ENCODE data around the gene MED12L.
"Not testable (repeated sequence)": the region's sequence is repeated elsewhere in the genome, so short reads cannot be mapped to it uniquely, and the experiment has no call there.

Gene MED12L

GRCh38 chr3:151387842-151388241, 302.4 kb downstream of the MED12L start:
- H3K4me3 ChIP-seq (ENCODE audit: low read depth, low read length) = no peak overlapping the region
- TF ChIP-seq CTCF (IDR thresholded peaks at IDR 0.05; ENCODE audit: low read depth, low read length) = no peak
- no peaks in the 10 kb centered on the region; the same call in 1 of the 2 replicates for H3K36me3 ChIP-seq
- no peaks in the 10 kb centered on the region for H3K27me3 ChIP-seq
- no peak for DNase-seq
- H3K4me1 ChIP-seq = peaks cover 12% of the 10 kb centered on the region
- no peaks in the 10 kb centered on the region for H3K9me3 ChIP-seq

- Histone ChIP-seq H3K27me3 (no peaks in the 10 kb centered on the region), H3K4me1 (no peaks in the 10 kb centered on the region), H3K4me3 (ENCODE audit: low read depth, low read length) (no peak overlapping the region), H3K36me3 (no peaks in the 10 kb centered on the region; the same call in 1 of the 2 replicates), H3K9me3 (no peaks in the 10 kb centered on the region)
- TF ChIP-seq CTCF (IDR thresholded peaks at IDR 0.05; ENCODE audit: low read depth, low read length) = no peak
- DNase-seq = no peak
Measured at GRCh38 chr3:151391720-151392119, 306.3 kb downstream of the MED12L start.

- DNase-seq; H3K4me3 ChIP-seq (ENCODE audit: low read depth, low read length); H3K36me3 ChIP-seq; H3K27me3 ChIP-seq; H3K9me3 ChIP-seq; H3K4me1 ChIP-seq: not testable (repeated sequence)
Measured at GRCh38 chr3:151392191-151392590, 306.7 kb downstream of the MED12L start.

- no peaks in the 10 kb centered on the region for H3K4me1 ChIP-seq
- H3K27me3 ChIP-seq = no peaks in the 10 kb centered on the region
- DNase-seq = no peak
- H3K36me3 ChIP-seq = no peaks in the 10 kb centered on the region; the same call in 1 of the 2 replicates
- TF ChIP-seq CTCF (IDR thresholded peaks at IDR 0.05; ENCODE audit: low read depth, low read length) = no peak
- no peaks in the 10 kb centered on the region for H3K9me3 ChIP-seq
- H3K4me3 ChIP-seq (ENCODE audit: low read depth, low read length) = no peak overlapping the region
Measured at GRCh38 chr3:151393146-151393830, 307.8 kb downstream of the MED12L start.

GRCh38 chr3:151393941-151394340, 308.5 kb downstream of the MED12L start:
- TF ChIP-seq CTCF (IDR thresholded peaks at IDR 0.05; ENCODE audit: low read depth, low read length) = no peak
- Histone ChIP-seq H3K9me3 (no peaks in the 10 kb centered on the region), H3K27me3 (no peaks in the 10 kb centered on the region), H3K4me1 (no peaks in the 10 kb centered on the region), H3K4me3 (ENCODE audit: low read depth, low read length) (no peak overlapping the region), H3K36me3 (no peaks in the 10 kb centered on the region; the same call in 1 of the 2 replicates)
- DNase-seq = no peak

GRCh38 chr3:151394611-151395010, 309.1 kb downstream of the MED12L start:
- Histone ChIP-seq H3K27me3 (no peaks in the 10 kb centered on the region), H3K9me3 (no peaks in the 10 kb centered on the region), H3K4me3 (ENCODE audit: low read depth, low read length) (no peak overlapping the region), H3K4me1 (no peaks in the 10 kb centered on the region), H3K36me3 (no peaks in the 10 kb centered on the region; the same call in 1 of the 2 replicates)
- DNase-seq = no peak
- TF ChIP-seq CTCF (IDR thresholded peaks at IDR 0.05; ENCODE audit: low read depth, low read length) = no peak
